ENCODE results near the gene SLC8A3. TPM values are rescaled to one million over a fixed set of nuclear protein-coding genes. Genes with fewer than 3 reads are reported as not detected.

SLC8A3 gene
- total RNA-seq, 6 experiments from 2014 or later, result 0.05 to 0.13 (median 0.12) TPM; not detected in 3

DNA sequence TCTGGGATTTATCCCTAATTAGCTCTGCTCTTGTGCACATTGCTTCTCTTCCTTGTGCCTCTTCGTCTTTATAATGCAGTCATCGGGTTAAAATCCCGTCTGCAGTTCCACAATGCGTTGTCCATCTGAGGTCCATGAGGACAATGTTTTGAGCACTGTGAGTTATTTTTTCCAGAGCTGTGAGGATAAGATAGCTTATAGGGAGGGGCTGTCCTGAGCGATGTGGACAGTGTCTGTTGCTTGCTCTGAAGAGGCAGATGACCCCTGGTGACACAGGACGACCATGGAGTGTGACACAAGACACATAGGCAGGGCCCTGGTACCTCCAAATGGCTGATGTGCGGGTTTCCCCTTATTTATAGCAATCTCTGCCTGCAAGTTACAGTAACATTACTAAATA lies 177.0 kb downstream of the SLC8A3 start:
- H3K4me1 ChIP-seq, result no peaks in the 10 kb centered on the region
- peaks cover 0 to 32% (median 9%) of the 10 kb centered on the region in 4 donors for H3K36me3 ChIP-seq
- H3K9me3 ChIP-seq, result no peaks in the 10 kb centered on the region
- ATAC-seq (no peak), DNase-seq (no peak)
- intact Hi-C loops (cut with DNase I), result loop anchor here in 1 of 2 donors (10.0 kb wide), 1 partner anchor 137 kb away; the partner anchor contains the start of gene SMOC1
- no peak overlapping the region for H3K27ac ChIP-seq
- 89% methylated on average over 7 of the region's 7 CpGs for WGBS (ENCODE audit: insufficient coverage, low coverage, low lambda C conversion rate, missing lambda C conversion rate)
- TF ChIP-seq, protein P1, sequence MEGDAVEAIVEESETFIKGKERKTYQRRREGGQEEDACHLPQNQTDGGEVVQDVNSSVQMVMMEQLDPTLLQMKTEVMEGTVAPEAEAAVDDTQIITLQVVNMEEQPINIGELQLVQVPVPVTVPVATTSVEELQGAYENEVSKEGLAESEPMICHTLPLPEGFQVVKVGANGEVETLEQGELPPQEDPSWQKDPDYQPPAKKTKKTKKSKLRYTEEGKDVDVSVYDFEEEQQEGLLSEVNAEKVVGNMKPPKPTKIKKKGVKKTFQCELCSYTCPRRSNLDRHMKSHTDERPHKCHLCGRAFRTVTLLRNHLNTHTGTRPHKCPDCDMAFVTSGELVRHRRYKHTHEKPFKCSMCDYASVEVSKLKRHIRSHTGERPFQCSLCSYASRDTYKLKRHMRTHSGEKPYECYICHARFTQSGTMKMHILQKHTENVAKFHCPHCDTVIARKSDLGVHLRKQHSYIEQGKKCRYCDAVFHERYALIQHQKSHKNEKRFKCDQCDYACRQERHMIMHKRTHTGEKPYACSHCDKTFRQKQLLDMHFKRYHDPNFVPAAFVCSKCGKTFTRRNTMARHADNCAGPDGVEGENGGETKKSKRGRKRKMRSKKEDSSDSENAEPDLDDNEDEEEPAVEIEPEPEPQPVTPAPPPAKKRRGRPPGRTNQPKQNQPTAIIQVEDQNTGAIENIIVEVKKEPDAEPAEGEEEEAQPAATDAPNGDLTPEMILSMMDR (IDR thresholded peaks at IDR 0.05), result no peak
- no peak for TF ChIP-seq POLR2A (IDR thresholded peaks at IDR 0.05)
- no peaks in the 10 kb centered on the region for H3K27me3 ChIP-seq
- no peak overlapping the region for H3K4me3 ChIP-seq

DNA sequence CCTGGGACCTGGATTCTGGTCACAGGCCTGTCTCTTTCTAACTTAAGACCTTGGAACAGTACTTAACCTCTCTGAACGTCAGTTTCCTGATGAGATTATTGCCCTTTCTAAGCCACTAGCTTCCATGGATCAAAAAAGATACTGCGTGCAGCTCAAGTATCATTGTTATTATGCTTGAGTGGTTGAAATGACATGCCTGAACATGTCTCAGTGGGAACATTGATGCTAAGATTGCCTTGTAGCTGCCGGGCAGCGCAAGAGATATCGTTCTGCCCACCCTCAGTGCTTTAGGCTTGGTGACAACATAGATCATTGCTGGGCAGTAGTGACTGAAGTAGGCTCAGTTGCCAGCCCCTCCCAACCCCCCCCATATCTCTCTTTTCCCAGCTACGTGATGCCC lies 177.7 kb downstream of the SLC8A3 start:
- DNase-seq, result no peak
- Histone ChIP-seq H3K4me1 (peaks cover 0 to 4% (median 0%) of the 10 kb centered on the region in 4 donors), H3K27ac (no peak overlapping the region), H3K4me3 (no peak overlapping the region), H3K36me3 (peaks cover 0 to 32% (median 9%) of the 10 kb centered on the region in 4 donors), H3K9me3 (no peaks in the 10 kb centered on the region), H3K27me3 (no peaks in the 10 kb centered on the region)
- TF ChIP-seq POLR2A (IDR thresholded peaks at IDR 0.05), result no peak
- TF ChIP-seq, protein P1 (IDR thresholded peaks at IDR 0.05), result no peak
- no peak for ATAC-seq
- intact Hi-C loops (cut with DNase I), result loop anchor here in 1 of 2 donors (10.0 kb wide), 1 partner anchor 136 kb away; the partner anchor contains the start of gene SMOC1
- WGBS (ENCODE audit: insufficient coverage, low coverage, low lambda C conversion rate, missing lambda C conversion rate), result 83% methylated on average over 3 of the region's 6 CpGs

DNA sequence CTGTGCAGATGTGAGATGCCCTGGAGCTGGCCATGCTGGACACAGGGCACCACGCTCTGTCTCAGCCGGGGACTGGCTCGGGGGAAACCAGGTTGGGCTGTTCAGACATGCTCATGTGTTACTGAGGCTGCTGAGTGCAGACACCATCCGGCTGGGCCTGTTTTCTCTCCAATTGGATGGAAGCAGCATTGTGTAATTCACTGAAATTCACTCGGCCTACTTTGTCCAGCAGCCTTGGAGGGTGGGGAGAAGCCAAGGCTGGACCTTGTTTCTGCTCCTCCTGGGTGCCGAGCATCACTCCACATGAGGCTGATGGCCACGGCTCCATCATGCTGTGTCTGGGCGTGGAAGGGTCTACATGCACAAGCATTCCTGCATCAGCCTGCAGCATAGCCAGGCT lies 178.8 kb downstream of the SLC8A3 start:
- no peak overlapping the region for H3K27ac ChIP-seq
- TF ChIP-seq, protein P1 (IDR thresholded peaks at IDR 0.05), result no peak
- TF ChIP-seq POLR2A (IDR thresholded peaks at IDR 0.05), result no peak
- H3K4me1 ChIP-seq, result peaks cover 0 to 15% (median 3%) of the 10 kb centered on the region in 4 donors
- intact Hi-C loops (cut with DNase I), result loop anchor here in 1 of 2 donors (10.0 kb wide), 1 partner anchor 135 kb away; the partner anchor contains the start of gene SMOC1
- DNase-seq (no peak), ATAC-seq (no peak)
- peaks cover 0 to 21% (median 9%) of the 10 kb centered on the region in 4 donors for H3K36me3 ChIP-seq
- 80% methylated on average over 1 of the region's 8 CpGs for WGBS (ENCODE audit: insufficient coverage, low coverage, low lambda C conversion rate, missing lambda C conversion rate)
- no peak overlapping the region for H3K4me3 ChIP-seq
- H3K27me3 ChIP-seq, result no peaks in the 10 kb centered on the region
- no peaks in the 10 kb centered on the region for H3K9me3 ChIP-seq

DNA sequence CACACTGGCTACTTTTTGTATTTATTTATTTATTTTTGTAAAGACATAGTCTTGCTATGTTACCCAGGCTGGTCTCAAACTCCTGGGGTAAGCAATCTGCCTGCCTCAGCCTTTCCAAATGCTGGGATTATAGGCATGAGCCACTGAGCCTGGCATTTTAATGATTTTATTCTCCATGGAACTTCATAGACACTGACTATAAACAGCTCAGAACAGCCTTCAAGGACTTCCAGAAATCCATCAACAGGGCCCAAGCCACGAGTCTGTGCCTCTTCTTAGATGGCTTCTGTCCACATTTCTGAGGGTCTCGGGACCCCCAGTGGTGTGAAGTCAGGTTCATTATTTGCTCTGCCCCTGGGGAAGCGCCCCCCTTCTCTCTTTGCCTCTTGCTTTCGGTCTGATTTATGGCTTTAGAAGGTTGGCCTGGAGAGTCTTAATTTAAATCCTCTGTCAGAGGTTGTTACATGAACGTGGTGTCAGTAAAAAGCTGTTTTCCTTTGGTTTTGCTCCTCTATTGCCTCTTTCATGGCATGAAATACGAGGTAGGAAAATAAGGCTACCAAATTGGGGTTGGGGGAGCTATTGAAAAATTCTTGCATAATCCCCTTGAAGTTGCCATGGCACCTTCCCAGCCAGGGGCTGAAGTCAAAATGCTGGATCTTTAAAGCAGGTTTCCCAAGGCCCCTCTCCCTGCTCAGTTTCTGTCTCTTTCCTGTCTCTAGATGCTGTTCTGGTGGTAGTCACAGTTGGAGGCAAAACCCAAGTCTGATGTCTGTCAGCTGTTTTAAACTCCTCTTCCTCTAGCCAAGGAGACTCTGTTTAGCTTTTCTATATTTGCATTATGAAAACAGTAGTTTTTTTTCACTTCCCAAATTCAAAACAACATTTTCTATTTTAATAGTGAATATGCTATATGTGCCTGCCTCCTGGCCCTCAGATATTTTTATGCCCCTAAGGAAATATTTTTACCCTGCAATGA lies 180.2 kb downstream of the SLC8A3 start:
- H3K9me3 ChIP-seq, result no peaks in the 10 kb centered on the region
- intact Hi-C loops (cut with DNase I), result no loop called here
- DNase-seq (no peak), ATAC-seq (no peak)
- H3K4me1 ChIP-seq, result peaks cover 0 to 19% (median 7%) of the 10 kb centered on the region in 4 donors
- peaks cover 0 to 15% (median 3%) of the 10 kb centered on the region in 4 donors for H3K36me3 ChIP-seq
- TF ChIP-seq, protein P1 (IDR thresholded peaks at IDR 0.05), result no peak
- TF ChIP-seq POLR2A (IDR thresholded peaks at IDR 0.05), result no peak
- H3K27ac ChIP-seq, result no peak overlapping the region
- no peaks in the 10 kb centered on the region for H3K27me3 ChIP-seq
- WGBS (ENCODE audit: insufficient coverage, low coverage, low lambda C conversion rate, missing lambda C conversion rate), result 73% methylated on average over 6 of the region's 6 CpGs
- H3K4me3 ChIP-seq, result no peak overlapping the region
